GM13976 (cell line): ENCODE data around the gene ASTN1.

Experiments
- DNase-seq: peaks from one replicate; pipeline ENCODE4 v3.0.0; 2012; ENCODE audit warnings: low spot score
- CTCF ChIP-seq: IDR thresholded peaks from 2 replicates; pipeline ENCODE4 v1.5.1; 2012; ENCODE audit warnings: borderline replicate concordance, mild to moderate bottlenecking; ENCODE audit not compliant: insufficient read depth; ENCODE audit errors: extremely low read depth, missing control alignments, control extremely low read depth
- in situ Hi-C: fragments of 300-500 bp; cut with MboI; formaldehyde crosslinking; loops from one replicate; pipeline ENCODE4 v1.12.0; 2022; ENCODE audit warnings: low sequenced_read_pairs, mixed read lengths, inconsistent platforms; ENCODE audit not compliant: unreplicated experiment

ASTN1 gene

GRCh38 chr1:176815621-176816020 is 348.9 kb downstream of the ASTN1 start:
- in situ Hi-C loops, result no loop called here
- no peak for DNase-seq
- TF ChIP-seq CTCF, result no peak

- in situ Hi-C loops, result no loop called here
- no peak for TF ChIP-seq CTCF
- no peak for DNase-seq
Observed at GRCh38 chr1:176811511-176812288, 352.8 kb downstream of the ASTN1 start.

GRCh38 chr1:176809292-176809691 is 355.2 kb downstream of the ASTN1 start:
- TF ChIP-seq CTCF, result no peak
- in situ Hi-C loops, result no loop called here
- DNase-seq, result no peak
